Brain microvascular endothelial cell (primary cell): ENCODE measurements around the gene RIMBP2.

ENCODE experiments used
- DNase-seq: peaks from one replicate; pipeline ENCODE4 v3.0.0-alpha.2; 2020
- H3K27ac ChIP-seq: fragments of 250-450 bp; sonication (Bioruptor Pico); 2 replicates; pipeline ENCODE4 v1.5.1; 2020; ENCODE audit warnings: mild to moderate bottlenecking, moderate library complexity
- H3K27me3 ChIP-seq: fragments of 250-450 bp; sonication (Bioruptor Pico); replicated peaks from 2 replicates; pipeline ENCODE4 v1.5.1; 2020; ENCODE audit warnings: mild to moderate bottlenecking
- H3K36me3 ChIP-seq: fragments of 250-450 bp; sonication (Bioruptor Pico); replicated peaks from 2 replicates; pipeline ENCODE4 v1.5.1; 2020; ENCODE audit warnings: mild to moderate bottlenecking
- H3K4me3 ChIP-seq: 2 replicates; pipeline ENCODE4 v1.5.1; 2011; ENCODE audit warnings: low read depth, mild to moderate bottlenecking, control low read depth, low read length, moderate library complexity
- in situ Hi-C: cut with HindIII; loops from 2 replicates; pipeline ENCODE4 v1.10.0; 2017; ENCODE audit warnings: low sequenced_read_pairs, low pct_ligation_motif_present
- TF ChIP-seq, protein P1 (sequence below): IDR thresholded peaks from 2 replicates; pipeline ENCODE4 v1.5.1; 2011; ENCODE audit warnings: low read depth, mild to moderate bottlenecking, moderate library complexity, low read length, control low read depth, inconsistent platforms; ENCODE audit errors: missing control alignments

The RIMBP2 gene

GRCh38 chr12:130680451-130680990 lies 35.6 kb downstream of the RIMBP2 start:
- no peaks in the 10 kb centered on the region for H3K36me3 ChIP-seq
- in situ Hi-C loops: no loop called here
- TF ChIP-seq, protein P1, sequence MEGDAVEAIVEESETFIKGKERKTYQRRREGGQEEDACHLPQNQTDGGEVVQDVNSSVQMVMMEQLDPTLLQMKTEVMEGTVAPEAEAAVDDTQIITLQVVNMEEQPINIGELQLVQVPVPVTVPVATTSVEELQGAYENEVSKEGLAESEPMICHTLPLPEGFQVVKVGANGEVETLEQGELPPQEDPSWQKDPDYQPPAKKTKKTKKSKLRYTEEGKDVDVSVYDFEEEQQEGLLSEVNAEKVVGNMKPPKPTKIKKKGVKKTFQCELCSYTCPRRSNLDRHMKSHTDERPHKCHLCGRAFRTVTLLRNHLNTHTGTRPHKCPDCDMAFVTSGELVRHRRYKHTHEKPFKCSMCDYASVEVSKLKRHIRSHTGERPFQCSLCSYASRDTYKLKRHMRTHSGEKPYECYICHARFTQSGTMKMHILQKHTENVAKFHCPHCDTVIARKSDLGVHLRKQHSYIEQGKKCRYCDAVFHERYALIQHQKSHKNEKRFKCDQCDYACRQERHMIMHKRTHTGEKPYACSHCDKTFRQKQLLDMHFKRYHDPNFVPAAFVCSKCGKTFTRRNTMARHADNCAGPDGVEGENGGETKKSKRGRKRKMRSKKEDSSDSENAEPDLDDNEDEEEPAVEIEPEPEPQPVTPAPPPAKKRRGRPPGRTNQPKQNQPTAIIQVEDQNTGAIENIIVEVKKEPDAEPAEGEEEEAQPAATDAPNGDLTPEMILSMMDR: no peak
- H3K4me3 ChIP-seq: no peak overlapping the region
- DNase-seq: no peak
- H3K27ac ChIP-seq: no peak overlapping the region
- no peaks in the 10 kb centered on the region for H3K27me3 ChIP-seq

DNA sequence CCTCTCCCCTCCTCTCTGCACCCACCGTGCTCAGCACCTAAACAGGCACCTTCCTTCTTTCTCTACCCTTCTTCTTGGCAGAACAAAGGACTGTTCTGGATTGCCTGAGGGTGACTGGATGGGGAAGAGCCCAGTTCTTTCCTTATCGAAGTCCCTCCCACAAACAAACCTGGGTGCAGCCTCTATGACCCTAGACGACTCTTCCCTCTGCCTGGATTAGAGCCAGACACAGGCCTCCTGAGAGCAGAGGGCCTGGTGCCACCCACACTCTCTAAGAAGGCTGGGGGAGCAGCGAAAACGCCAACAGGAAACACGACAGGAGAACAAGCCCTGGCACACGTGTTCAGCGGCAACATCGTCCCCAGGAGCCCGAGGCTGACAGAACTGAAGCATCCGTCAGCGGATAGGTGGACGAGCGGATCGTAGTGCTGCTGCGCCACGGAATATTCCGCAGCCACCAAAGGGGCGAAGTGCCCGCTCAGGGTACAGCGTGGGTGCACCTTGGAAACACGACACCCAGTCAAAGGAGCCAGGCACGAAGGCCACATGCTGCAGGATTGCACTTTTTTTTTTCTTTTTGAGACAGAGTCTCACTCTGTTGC lies 38.0 kb downstream of the RIMBP2 start:
- in situ Hi-C loops: no loop called here
- Histone ChIP-seq H3K4me3 (no peak overlapping the region), H3K27me3 (no peaks in the 10 kb centered on the region), H3K27ac (no peak overlapping the region), H3K36me3 (no peaks in the 10 kb centered on the region)
- DNase-seq: no peak
- TF ChIP-seq, protein P1: no peak

- no peaks in the 10 kb centered on the region for H3K27me3 ChIP-seq
- H3K4me3 ChIP-seq: no peak overlapping the region
- TF ChIP-seq, protein P1: no peak
- no peak overlapping the region for H3K27ac ChIP-seq
- DNase-seq: no peak
- in situ Hi-C loops: no loop called here
- no peaks in the 10 kb centered on the region for H3K36me3 ChIP-seq
These were observed 40.3 kb downstream of the RIMBP2 start for GRCh38 chr12:130675791-130676190.

- H3K36me3 ChIP-seq: no peaks in the 10 kb centered on the region
- H3K27me3 ChIP-seq: no peaks in the 10 kb centered on the region
- H3K4me3 ChIP-seq: no peak overlapping the region
- no peak overlapping the region for H3K27ac ChIP-seq
- no peak for DNase-seq
- TF ChIP-seq, protein P1: no peak
- in situ Hi-C loops: no loop called here
These were observed 41.0 kb downstream of the RIMBP2 start for GRCh38 chr12:130675121-130675520.

DNA sequence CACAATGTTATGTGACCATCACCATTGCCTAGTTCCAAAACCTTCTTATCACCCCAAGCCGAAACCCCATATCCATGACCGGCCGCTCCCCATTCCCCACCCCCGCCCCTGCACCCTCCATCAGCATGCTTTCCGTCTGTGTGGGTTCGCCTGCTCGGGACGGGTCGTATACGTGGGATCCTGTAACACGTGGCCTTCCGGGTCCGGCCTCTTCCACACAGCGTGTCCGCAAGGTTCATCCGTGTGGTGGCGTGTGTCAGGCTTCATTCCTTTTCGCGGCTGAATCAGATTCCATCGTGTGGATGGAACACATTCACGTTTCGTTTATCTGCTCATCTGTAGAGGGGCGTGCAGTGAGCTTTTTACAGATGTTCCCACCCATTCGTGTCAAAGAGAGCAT lies 41.4 kb downstream of the RIMBP2 start:
- TF ChIP-seq, protein P1: no peak
- Histone ChIP-seq H3K27me3 (no peaks in the 10 kb centered on the region), H3K4me3 (no peak overlapping the region), H3K36me3 (no peaks in the 10 kb centered on the region), H3K27ac (no peak overlapping the region)
- in situ Hi-C loops: no loop called here
- DNase-seq: no peak
